Stimulated activated CD8-positive, alpha-beta memory T cell treated with anti-CD3 and anti-CD28 coated beads, Interleukin-15, amount 100 ng/mL, for 48 hours (primary cell): ENCODE measurements around the gene FGFBP3.

ENCODE experiments used
- DNase-seq, 2 donors: peaks; one replicate each; pipeline ENCODE4 v3.0.0-alpha.2; 2020; ENCODE audit warnings: low read depth in 2 of 2

FGFBP3 gene, protein sequence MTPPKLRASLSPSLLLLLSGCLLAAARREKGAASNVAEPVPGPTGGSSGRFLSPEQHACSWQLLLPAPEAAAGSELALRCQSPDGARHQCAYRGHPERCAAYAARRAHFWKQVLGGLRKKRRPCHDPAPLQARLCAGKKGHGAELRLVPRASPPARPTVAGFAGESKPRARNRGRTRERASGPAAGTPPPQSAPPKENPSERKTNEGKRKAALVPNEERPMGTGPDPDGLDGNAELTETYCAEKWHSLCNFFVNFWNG

DNA sequence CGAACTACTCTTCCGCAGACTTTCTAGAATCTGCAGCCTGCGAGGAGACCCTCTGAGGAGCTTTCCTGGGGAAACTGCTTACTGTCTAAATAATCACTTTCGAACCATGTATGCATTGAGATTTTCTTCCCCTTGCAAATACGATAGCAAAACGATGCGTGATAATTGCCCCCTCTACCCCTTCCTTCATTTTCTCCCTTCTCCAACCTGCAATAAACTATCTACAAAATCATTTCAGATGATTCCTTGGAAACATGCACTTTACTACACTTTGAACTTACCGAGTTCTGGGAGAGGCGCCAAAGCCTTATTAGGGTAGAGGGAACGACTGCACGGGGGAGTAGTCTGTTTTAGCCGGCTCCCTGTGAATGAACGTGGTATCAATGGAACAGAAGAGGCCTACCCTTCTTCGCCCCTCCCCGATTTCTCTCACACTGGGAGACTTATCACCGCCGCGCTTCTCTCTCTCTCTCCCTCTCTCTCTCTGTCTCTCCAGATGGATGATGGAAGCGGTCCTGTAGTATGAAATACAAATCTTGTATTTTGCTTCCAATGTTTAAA lies at the start of gene FGFBP3:
TSS of gene FGFBP3 (minus strand) at position 370 of the 561 bp plus-strand sequence. CDS start 517 bp downstream, outside the sequence.
- DNase-seq: no peak

DNA sequence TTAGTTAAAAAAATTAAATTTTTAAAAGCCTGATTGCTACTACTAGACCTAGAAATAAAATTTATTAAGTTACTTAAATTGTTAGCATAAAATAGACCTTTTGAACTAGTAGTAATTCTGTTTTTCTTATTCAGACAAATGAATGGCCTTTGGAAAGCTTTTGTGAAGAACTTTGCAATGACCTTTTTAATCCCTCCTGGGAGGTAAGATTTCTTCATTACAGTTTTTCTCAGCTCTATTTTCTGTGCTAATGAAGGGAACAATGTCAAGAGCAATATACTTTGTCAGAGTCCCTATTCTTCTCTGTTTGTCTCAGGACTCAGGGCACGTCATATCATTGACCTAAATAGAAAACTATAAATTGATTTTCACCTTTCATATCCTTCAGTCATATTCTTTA lies 47.8 kb upstream of the FGFBP3 start:
- DNase-seq: no peak

DNA sequence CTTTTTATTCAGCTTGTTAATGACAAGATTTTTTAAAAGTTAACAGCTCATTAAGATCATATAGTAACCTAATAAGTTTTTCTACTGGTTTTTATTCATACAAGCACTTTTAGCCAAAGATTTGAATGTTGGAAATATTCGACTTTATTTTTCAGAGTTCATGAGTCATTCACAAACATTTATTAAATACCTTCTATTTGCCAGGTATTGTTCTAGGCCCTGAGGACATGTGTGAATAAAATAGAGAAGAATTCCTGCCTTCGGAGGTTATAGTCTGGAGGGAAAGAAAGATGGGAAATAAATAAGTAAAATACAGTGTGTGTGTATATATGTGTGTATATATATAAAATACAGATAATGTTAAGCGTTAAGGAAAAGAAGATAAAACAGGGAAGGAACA lies 45.8 kb upstream of the FGFBP3 start:
- no peak for DNase-seq

DNA sequence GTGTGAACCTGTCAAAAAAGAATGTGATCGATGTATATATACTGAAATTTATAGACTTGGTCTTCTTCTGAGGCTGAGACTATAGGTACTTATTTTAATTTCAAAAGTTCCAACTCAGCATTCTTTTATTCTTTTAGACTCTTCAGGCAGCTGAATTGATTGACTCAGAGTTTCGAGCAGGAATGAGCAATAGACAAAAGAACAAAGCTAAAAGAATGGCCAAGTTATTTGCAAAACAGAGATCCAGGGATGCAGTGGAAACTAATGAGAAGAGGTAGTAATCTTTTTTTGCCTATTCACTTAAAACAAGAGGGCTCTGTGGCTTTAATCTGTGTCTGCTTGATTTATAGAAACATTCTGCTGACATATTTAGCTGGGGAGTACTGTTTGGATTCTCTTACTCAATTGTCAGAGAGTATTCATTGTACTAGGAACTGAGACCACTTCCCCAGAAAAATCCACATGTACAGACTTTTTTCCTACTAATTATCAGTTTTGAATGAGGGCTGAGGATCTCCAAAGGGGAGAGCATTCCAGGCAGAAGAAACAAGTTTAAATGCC lies 44.4 kb upstream of the FGFBP3 start:
- no peak for DNase-seq

DNA sequence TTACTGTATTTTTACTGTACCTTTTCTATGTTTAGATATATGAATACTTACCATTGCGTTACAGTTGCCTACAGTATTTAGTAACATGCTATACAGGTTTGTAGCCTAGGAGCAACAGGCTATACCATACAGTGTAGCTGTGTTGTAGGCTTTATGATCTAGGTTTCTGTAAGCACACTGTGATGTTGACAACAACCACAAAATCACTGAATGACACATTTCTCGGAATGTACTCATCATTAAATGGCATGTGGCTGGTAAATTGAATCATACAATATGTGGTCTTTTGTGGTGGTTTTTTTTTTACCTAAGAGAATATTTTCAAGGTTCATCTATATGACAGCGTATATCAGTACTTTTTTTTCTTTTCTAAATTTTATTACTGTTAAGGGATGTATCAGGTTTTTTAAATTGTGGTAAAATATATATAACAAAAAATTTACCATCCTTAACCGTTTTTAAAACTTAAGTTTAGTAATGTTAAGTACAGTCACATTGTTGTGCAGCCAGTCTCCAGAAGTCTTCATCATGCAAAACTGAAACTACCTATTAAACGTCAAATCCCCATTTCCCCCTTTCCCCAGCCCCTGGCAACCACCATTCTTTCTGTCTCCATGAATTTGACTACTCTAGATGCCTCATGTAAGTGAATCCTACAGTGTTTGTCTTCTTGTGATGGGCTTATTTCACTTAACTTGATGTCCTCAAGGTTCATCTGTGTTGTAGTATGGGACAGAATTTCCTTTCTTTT lies 35.8 kb upstream of the FGFBP3 start:
- no peak for DNase-seq

DNA sequence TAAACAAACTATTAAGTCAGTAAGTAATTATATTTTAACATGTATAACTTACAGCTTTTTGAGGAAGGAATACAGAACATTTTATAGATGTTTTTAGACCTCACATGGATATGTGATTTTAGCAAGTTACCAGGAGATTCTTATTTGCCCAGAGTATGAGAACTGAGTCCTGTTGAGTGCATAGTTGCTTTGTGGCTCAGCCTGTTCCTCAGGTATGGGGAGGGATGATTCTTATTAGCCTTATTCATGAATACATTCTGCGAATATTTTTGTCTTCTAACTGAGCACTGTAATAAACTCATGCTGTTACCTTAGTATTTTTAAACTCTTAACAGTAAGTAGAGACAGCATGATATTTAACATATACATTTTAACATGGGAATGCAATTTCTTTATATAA lies 32.1 kb upstream of the FGFBP3 start:
- DNase-seq: no peak

DNA sequence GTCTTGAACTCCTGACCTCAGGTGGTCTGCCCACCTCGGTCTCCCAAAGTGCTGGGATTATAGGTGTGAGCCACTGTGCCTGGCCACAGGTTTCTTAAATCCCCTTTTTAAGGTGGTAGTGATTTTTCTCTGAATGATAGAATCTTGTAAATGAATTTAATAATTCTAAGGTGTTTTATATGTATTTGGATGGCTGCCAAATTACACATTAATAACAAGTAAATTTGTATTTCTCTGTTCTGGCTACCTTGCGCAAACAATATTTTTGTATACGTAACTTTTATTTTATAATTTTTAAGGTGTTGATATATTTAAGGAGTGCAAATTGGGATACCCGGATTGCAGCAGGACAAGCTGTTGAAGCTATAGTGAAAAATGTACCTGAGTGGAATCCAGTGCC lies 30.4 kb upstream of the FGFBP3 start:
- DNase-seq: no peak

DNA sequence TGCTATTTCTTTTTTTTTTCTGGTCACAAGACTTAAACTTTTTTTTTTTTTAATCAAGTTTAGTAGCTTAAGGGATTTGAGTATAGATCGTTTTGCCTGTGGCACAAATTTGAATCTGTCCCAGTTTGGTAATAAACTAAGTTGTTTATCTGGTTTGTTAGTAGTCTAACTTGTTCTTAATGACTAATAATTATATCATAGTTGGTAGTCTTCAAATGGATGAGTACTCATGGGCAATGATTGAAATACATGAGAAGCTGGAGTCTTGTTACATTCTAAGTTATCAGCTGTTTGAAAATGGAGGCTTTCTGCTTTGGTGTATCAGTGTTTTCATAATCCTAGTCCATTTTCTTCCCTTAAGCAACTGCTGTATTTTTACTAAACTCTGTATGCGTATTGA lies 26.6 kb upstream of the FGFBP3 start:
- DNase-seq: no peak

DNA sequence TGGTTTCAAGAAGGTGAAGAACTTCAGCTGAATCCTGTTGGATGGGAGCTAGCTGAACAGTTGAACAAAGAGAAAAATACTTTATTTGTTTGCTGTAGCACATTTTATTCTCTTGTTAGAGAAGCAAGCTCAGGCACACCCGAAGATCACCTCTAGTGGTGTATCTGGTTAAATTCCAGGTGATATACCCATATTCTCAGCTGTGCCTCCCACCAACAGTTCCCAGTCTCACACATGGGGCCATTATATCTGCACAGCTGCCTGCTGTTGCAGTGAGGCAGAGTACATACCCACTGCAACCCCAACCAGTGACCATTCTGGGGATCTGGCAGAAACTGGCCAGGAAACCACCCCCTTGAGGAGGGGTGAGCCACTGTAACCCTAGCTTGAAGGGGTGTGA lies 23.5 kb upstream of the FGFBP3 start:
- no peak for DNase-seq

DNA sequence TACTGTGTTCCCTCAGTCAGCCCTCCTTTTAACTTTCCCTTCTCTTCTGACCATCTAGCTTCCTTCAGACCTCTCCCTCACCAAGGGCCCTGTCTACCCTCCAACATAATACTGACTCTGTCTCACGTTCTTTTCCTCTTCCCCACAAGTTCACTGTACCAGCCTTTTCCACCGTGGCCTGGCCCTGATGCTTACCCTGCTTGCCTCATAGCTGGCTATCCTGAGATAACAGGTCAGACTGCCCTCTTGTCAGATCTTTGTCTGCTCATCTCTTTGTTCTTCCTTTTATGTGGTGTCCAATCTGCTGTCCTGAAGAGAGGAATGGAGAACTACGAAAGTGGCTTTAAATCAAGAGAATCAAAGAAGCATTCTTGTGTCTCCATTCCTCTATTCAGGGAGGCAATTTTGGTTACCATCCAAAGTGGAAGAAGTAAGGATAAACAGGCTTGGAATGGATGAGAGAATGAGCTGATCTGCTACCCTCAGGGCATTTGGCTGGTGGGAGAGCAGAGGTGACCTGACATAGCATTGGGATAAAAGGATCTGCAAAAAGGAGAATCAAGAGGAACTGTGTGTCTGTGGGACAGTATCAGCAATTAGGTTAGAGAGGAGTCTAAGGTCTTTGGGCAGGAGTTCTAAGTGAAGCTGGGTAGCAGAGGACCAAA lies 22.4 kb upstream of the FGFBP3 start:
- DNase-seq: no peak

DNA sequence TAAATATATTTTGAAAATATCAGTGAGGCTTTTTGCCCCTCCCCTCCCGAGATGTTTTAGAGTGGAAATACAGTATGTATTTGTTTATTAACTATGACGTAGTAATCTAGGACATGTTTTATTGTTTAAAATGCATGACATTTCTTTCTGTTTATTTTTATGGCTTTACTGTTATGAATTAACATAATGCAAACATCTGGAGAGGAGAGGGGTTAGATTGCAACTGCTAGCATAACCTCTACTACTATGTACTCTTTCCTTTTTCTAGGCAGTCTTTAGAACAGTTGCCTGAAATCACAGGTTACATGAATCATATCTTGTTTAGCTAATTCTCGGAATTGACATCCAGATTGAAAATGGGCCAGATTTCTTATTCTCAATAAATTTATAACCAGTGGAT lies 21.7 kb upstream of the FGFBP3 start:
- no peak for DNase-seq

DNA sequence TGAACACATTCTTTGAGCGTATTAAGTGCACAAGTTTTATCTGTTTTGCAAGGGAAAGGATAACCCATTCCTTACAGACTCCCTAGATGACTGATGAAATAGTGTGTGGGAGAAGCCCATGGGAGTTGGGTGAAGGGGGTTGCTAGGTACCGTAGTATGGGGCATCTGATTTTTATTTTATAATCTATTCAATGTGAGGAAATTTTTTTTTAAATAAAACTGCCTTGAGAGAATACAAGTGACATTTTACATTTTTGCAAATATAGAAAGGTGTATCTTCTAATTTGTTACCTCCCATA lies 15.7 kb upstream of the FGFBP3 start:
- DNase-seq: no peak

DNA sequence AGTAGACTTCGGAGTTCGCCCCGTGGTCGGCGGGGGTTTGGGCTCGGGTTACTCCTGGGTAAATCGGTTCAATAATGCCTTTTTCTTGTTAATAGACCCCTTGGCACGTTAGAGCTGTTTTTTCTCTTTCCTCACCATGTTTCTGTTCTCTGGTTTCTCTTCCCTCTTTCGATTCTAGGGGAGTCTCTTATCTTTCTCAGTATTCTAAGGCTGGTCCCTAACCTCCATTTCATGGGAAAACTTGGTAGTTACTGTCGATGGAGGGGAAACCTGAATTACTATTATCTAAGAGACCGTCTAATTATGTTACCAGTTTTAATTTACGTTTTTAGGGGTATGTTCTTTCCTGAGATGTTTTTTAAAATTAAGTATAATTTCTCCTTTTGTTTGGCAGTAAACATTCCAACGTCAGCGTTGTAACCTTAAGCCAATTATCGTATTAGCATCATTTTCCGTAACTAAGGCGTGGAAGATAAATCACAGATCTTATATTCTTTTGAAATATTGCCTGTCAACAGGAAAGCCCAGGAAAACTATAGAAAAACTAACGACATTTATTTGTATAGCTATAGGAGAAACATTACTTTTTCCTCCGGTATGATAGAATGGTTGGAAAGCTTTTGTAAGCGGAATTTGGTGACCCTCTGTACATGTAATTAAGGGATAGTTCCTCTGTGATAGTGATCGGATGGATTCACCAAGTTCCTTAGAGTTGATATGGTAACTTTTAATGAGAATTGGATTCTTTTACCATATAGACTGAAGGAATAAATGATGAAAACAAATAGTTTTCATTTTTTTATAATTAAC lies 15.1 kb upstream of the FGFBP3 start:
- DNase-seq: no peak

DNA sequence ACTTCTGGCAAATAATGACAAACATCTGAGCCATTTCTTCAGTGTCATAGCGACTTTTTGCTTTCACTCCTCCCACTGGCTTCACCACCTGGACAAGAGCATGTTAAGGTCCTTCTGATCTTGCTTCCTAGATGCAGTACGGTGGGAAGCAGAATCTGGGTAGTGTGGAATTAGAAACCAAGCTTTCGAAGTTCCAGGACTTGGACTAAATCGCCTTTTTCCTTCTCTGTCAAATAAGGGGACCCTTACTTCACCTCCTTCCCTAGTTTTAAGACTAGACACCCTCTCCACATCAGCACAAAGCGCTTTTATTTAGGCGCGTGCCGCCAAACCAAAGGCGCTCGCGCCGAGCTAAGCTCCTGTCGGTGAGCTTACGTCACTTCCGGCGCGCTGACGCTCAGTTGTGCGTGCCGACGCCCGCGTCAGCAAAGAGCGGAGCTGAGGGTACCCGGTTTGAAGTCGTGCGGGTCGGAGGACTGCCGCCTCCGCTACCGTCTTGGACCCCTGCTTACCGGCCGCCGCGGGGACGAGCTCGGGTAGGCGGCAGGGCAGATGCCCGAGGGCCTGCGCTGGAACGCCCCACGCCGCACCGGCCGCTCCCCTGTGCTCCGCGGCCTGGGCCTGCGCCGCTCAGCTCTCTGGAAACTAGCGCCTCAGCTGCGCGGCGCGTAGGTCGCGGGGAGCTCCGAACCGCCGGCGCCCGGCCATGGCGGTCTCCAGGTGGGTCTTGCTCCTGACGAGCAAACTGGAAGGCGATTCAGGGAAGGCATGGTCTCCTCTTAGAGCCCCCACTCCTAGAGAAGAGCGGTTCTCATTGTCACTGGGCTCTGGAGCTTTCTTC lies 14.3 kb upstream of the FGFBP3 start, which contains the start of gene BTAF1:
TSS of gene BTAF1 (plus strand) at position 400 of the 841 bp plus-strand sequence. CDS start at position 707, 307 bp downstream.
- peak; percentile 84 to 90 for DNase-seq

DNA sequence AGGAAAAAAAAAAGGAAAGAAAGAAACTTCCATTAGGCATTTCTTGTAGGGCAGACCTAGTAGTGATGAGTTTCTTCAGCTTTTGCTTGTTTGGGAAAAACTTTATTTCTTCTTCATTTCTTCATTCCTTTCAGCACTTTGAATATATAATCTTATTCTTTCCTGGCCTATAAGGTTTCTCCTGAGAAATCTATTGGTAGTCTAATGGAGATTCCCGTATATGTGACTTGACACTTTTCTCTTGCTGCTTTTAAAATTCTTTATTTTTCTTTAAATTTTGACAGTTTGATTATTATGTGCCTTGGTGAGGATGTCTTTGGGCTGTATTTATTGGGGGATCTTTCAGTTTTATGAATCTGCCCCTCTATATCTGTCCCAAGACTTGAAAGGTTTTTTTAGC lies 10.4 kb upstream of the FGFBP3 start:
- no peak for DNase-seq

DNA sequence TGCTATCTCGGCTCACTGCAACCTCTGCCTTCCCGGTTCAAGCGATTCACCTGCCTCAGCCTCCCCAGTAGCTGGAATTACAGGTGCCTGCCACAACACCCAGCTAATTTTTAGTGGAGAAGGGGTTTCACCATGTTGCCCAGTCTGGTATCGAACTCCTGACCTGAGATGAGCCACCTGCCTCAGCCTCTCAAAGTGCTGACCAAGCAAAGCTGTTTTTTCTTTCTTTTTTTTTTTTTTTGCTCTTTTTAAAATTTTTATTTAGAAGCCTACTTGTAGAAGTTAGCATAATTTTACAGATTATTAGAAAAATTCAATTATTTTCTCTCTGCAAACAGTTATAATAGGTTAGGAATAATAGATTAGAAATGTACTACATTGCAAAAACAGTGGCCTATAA lies 1.2 kb upstream of the FGFBP3 start:
- no peak for DNase-seq

DNA sequence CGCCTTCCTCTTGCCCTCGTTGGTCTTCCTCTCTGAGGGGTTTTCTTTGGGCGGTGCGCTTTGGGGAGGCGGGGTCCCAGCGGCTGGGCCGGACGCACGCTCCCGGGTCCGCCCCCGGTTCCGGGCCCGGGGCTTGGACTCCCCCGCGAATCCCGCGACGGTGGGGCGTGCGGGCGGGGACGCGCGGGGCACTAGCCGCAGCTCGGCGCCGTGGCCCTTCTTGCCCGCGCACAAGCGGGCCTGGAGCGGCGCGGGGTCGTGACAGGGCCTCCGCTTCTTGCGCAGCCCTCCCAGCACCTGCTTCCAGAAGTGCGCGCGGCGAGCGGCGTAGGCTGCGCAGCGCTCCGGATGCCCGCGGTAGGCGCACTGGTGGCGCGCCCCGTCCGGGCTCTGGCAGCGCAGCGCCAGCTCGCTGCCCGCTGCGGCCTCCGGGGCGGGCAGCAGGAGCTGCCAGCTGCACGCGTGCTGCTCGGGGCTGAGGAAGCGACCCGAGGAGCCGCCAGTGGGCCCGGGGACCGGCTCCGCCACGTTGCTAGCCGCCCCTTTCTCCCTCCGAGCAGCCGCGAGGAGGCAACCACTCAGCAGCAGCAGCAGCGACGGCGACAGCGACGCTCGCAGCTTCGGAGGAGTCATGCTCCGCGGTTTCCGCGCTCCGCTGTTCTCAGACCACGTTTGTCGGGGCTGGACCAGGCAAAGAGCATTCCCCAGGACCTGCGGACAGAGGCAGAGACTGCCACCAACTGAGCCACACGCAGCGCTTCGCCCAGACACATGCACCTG lies 759 bp downstream of the FGFBP3 start:
- DNase-seq: peak; percentile 61

DNA sequence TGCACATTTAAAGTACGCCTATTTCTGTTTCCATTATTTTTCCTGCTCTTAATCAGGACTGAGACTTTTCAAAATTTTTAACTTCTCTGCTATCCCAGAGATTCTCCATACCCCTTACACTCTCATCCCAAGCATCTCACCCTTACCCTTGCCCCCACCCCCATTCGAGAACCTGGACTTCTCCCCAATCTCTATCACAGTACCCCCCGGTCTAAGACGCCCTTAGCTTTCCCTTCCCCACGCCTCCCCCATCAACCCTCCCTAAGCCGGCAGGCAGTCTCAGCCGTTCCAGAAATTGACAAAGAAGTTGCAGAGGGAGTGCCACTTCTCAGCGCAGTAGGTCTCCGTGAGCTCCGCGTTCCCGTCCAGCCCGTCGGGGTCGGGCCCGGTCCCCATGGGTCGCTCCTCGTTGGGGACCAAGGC lies 1.4 kb downstream of the FGFBP3 start:
- DNase-seq: no peak

DNA sequence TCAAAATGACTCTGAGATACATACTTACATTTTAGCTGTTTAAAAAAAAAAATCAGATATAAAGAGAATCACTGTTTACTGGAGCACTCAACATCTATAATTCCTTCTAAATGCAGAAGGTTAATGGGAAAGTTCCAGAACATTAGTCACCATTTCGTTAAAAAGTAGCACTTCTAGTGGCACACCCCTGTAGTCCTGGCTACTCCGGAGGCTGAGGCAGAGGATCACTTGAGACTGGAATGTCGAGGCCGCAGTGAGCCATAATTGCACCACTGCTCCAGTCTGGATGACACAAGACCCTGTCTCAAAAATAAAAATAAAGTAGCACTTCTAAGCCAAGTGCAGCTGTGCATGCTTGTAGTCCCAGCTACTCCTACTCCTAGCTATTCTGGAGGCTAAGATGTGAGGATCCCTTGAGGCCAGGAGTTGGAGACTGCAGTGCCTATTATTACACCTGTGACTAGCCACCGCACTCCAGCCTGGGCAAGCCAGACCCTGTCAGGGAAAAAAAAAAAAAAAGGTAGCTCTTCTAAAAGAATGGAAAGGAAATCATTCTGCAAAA lies 2.2 kb downstream of the FGFBP3 start:
- DNase-seq: no peak
